ENCODE measurements around the gene LIM2. TPM values are rescaled to one million over a fixed set of nuclear protein-coding genes. Genes with fewer than 3 reads are reported as not detected.
A peak's percentile ranks its signal among the peaks of the same experiment; 100 is the strongest.

Gene LIM2
- total RNA-seq, 2 donors from 2014 or later, result not detected

GRCh38 chr19:51337861-51338562, 49.8 kb downstream of the LIM2 start:
- Mint-ChIP-seq H3K27ac (peak overlapping the region; percentile 69), H3K4me1 (peaks cover 14% of the 10 kb centered on the region), H3K4me3 (peak overlapping the region; percentile 96), H3K36me3 (ENCODE audit: low read depth) (peaks cover 2% of the 10 kb centered on the region), H3K27me3 (peaks cover 11% of the 10 kb centered on the region)
- H3K9me3 ChIP-seq (ENCODE audit: control insufficient read depth, low read length, poor library complexity, severe bottlenecking), result no peaks in the 10 kb centered on the region
- no peak for DNase-seq
- ATAC-seq, result no peak

DNA sequence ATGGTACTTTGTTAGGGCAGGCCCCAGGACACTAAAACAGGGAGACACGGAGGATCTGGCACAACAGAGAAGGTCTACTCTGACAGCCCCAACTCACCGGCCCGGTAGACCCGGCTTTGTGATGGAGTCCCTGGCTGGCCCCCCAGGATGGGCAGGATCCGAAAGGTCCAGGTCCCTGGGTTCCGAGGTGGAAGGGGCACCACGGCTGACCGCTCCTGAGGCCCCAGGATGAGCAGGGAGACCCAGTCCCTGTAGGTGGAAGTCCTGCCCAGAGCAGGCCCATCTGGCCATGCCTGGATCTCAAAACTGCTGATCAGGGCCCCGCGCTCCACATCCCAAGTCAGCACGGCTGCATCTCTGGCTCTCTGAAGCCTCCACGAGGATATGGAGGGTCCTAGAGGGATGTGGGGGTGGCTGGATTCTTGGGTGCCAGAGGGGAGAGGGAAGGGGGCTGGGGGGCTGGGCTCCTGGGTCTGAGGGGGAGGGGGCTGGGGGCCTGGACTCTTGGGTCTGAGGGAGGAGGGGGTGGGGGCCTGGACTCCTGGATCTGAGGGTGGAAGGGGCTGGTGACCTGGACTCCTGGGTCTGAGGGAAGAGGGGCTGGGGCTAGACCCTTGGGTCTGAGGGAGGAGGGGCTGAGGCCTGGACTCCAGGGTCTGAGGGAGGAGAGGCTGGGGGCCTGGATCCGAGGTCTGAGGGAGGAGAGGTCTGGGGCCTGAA, 50.5 kb downstream of the LIM2 start:
- Mint-ChIP-seq H3K4me1 (peaks cover 10% of the 10 kb centered on the region), H3K27me3 (peaks cover 11% of the 10 kb centered on the region), H3K4me3 (no peak overlapping the region), H3K27ac (no peak overlapping the region), H3K36me3 (ENCODE audit: low read depth) (peaks cover 2% of the 10 kb centered on the region)
- DNase-seq (no peak), ATAC-seq (no peak)
- no peaks in the 10 kb centered on the region for H3K9me3 ChIP-seq (ENCODE audit: control insufficient read depth, low read length, poor library complexity, severe bottlenecking)

DNA sequence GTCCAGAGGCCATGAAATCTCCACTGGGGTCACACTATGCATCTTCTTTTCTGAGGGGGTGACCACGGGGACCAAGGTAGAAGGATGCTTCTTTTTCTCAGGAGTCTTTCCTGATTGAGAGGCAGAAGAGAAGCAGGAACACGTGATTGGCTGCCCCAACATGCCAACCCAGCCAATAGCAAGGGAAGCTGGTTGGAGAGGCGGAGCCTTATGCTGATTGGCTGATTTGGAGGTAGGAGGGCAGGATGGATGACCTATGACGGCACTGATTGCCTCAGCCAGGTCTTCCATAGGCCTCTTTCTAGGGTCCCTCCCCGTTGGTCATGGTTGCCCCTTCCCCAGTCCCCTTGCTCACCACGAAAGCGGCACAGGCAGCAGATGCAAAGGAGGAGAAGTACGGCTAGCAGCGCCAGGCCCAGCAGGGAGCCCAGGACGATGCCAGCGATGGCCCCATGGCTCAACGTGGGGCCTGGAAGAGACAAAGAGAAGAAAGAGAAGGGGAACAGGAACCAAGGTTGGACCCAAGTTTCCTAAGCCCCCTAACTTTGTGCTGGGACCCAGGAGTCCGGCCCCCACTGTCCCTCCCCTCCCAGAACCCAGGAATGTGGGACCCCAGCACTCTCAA, 53.8 kb downstream of the LIM2 start:
- peaks cover 10% of the 10 kb centered on the region for H3K36me3 Mint-ChIP-seq (ENCODE audit: low read depth)
- H3K9me3 ChIP-seq (ENCODE audit: control insufficient read depth, low read length, poor library complexity, severe bottlenecking), result no peaks in the 10 kb centered on the region
- no peak overlapping the region for H3K4me3 Mint-ChIP-seq
- H3K4me1 Mint-ChIP-seq, result peaks cover 4% of the 10 kb centered on the region
- H3K27ac Mint-ChIP-seq, result no peak overlapping the region
- DNase-seq (no peak), ATAC-seq (no peak)
- peaks cover 28% of the 10 kb centered on the region for H3K27me3 Mint-ChIP-seq

DNA sequence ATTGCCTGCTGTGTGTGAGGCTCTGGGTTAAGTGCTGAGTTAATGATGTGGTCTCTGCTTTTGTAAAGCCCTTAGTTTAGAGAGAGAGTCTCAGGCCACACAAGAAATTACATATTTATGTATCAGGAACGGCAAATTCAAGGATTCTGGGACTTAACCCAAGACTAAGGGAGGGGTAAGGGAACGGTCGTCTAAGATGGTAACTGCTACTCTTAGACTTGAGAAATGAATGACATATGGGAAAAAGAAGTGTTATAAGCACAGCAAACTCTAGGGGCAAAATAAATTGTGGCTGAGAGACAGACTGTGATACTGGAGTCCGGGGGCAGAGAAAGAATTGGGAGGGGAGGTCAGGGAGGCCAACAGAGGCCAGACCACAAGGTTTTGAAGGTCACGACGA, 56.1 kb downstream of the LIM2 start:
- H3K27me3 Mint-ChIP-seq, result peaks cover 45% of the 10 kb centered on the region
- H3K4me3 Mint-ChIP-seq, result no peak overlapping the region
- H3K4me1 Mint-ChIP-seq, result peaks cover 7% of the 10 kb centered on the region
- no peaks in the 10 kb centered on the region for H3K9me3 ChIP-seq (ENCODE audit: control insufficient read depth, low read length, poor library complexity, severe bottlenecking)
- peaks cover 10% of the 10 kb centered on the region for H3K36me3 Mint-ChIP-seq (ENCODE audit: low read depth)
- no peak for DNase-seq
- ATAC-seq, result no peak
- H3K27ac Mint-ChIP-seq, result no peak overlapping the region

DNA sequence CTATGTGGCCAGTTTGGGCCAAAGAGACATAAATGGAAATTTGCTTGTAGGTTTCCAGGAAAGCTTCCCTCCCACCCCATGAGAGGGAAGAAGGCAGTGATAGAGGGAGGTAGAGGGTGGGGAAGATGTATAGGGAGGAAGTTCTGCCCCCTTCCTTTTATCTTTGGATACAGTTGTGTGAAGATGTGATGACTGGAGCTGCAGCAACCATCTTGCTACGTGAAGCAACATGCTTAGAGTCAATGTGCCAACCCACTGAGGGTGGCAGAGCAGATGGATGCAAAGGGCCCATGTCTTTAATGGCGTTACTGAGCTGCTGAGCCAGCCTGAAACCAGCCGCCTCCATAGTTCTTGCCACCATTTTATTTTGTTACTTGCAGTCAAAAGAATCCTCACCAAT, 56.6 kb downstream of the LIM2 start:
- Mint-ChIP-seq H3K27ac (no peak overlapping the region), H3K4me1 (peaks cover 7% of the 10 kb centered on the region), H3K36me3 (ENCODE audit: low read depth) (peaks cover 10% of the 10 kb centered on the region), H3K4me3 (no peak overlapping the region), H3K27me3 (peaks cover 47% of the 10 kb centered on the region)
- no peaks in the 10 kb centered on the region for H3K9me3 ChIP-seq (ENCODE audit: control insufficient read depth, low read length, poor library complexity, severe bottlenecking)
- DNase-seq (no peak), ATAC-seq (no peak)

- DNase-seq, result no peak
- H3K36me3 Mint-ChIP-seq (ENCODE audit: low read depth), result peaks cover 13% of the 10 kb centered on the region
- H3K27me3 Mint-ChIP-seq, result peaks cover 55% of the 10 kb centered on the region
- H3K4me1 Mint-ChIP-seq, result peaks cover 7% of the 10 kb centered on the region
- ATAC-seq, result no peak
- H3K4me3 Mint-ChIP-seq, result no peak overlapping the region
- no peak overlapping the region for H3K27ac Mint-ChIP-seq
- H3K9me3 ChIP-seq (ENCODE audit: control insufficient read depth, low read length, poor library complexity, severe bottlenecking), result no peaks in the 10 kb centered on the region
These were observed 57.4 kb downstream of the LIM2 start for GRCh38 chr19:51330366-51330765.

Other genes starting within 250 kb of the LIM2 start
- under 1 TPM in 1 of 2 donors, not detected in 1; 0.42 TPM for gene SIGLEC7, start 245.7 kb downstream of the LIM2 start, total RNA-seq
- 1 to 10 TPM; 2.4 to 3.0 TPM for gene CD33, start 162.9 kb downstream of the LIM2 start, total RNA-seq
- not detected for gene SIGLECL1, start 136.9 kb downstream of the LIM2 start, total RNA-seq
- gene IGLON5, start 76.3 kb downstream of the LIM2 start, total RNA-seq, result not detected
- gene VSIG10L, start 45.8 kb downstream of the LIM2 start, total RNA-seq, result under 1 TPM in 1 of 2 donors, not detected in 1; 0.22 TPM
- gene ETFB, start 21.6 kb downstream of the LIM2 start, total RNA-seq, result 10 to 100 TPM; 35.6 to 36.1 TPM
- gene CLDND2, start 19.0 kb downstream of the LIM2 start, total RNA-seq, result under 1 TPM; 0.34 to 0.57 TPM
- 10 to 100 TPM; 10.7 to 13.0 TPM for gene NKG7, start 15.3 kb downstream of the LIM2 start, total RNA-seq
- not detected for gene C19orf84, start 2.6 kb upstream of the LIM2 start, total RNA-seq
- gene SIGLEC10, start 29.7 kb upstream of the LIM2 start, total RNA-seq, result 1 to 10 TPM in 1 of 2 donors, under 1 TPM in 1; 0.29 to 2.7 TPM
- not detected for gene SIGLEC8, start 70.5 kb upstream of the LIM2 start, total RNA-seq
- gene CEACAM18, start 90.6 kb upstream of the LIM2 start, total RNA-seq, result not detected
- not detected for gene SIGLEC12, start 113.8 kb upstream of the LIM2 start, total RNA-seq
- under 1 TPM in 1 of 2 donors, not detected in 1; 0.80 TPM for gene SIGLEC6, start 143.7 kb upstream of the LIM2 start, total RNA-seq
- 1 to 10 TPM; 4.5 to 5.1 TPM for gene ZNF175, start 183.3 kb upstream of the LIM2 start, total RNA-seq
- under 1 TPM in 1 of 2 donors, not detected in 1; 0.37 TPM for gene SIGLEC5, start 242.4 kb upstream of the LIM2 start, total RNA-seq